Hematopoietic multipotent progenitor cell treated with erythropoietin and hydrocortisone succinate and interleukin-3 and kit ligand, for 17 days (in vitro differentiated cells): ENCODE results near the gene GBP7.

Experiments used
- DNase-seq: peaks from one replicate; pipeline ENCODE4 v3.0.0-alpha.2; 2015; ENCODE audit warnings: low spot score

GBP7 gene

GRCh38 chr1:89114662-89115061, 61.1 kb downstream of the GBP7 start:
- DNase-seq, result no peak

DNA sequence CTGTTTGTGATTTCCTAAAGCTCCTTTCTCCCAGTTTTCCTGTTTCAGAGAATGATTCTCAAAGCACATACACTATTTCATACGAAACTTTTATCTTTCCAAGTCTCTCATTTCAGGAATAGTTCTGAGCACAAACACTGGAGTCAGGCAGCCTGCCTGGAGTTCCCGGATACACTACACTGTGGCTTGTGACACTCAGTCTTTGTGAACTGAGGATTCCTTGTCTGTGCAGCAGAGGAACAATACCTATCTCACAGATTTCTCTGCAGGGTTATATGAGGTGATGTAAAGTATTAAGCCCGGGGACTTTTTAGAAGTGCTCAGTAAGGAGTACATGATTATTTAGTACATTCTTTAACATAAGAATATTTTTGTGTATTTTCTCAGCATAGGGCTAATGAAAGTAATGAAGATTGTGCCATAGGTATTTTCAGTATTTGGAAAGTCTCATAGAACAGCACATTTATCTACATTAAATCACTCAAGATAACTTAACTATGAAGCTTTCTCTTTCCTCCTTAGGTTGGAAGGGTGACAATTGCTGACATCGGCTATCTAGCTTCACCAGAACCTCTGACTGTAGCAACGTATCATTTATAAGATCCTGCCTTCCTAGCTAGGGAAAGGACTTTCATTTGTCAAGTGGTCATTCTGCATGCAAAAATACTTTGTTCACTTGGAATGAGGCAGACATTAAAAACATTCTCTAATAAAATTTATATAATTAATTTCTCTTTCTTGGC, 62.8 kb downstream of the GBP7 start:
- DNase-seq, result no peak

DNA sequence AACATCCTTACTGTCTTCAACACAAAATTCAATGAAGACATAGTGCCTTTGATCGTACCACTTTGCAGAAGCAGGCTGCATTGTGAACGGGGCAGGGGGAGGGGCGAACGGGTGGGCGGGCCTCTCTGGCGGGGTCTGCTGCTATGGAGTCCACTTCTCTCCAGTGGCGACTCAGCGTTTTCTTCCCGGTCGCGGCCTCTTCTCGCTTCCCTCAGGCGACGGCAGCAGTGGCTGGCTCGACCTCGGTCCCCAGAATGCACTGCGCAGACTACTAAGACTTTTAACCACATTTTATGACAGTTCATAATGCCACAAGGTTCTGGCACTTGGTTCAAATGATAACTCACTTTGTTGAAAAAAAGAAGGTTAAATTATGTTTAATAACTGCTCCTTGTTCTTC, 71.1 kb downstream of the GBP7 start:
- no peak for DNase-seq

DNA sequence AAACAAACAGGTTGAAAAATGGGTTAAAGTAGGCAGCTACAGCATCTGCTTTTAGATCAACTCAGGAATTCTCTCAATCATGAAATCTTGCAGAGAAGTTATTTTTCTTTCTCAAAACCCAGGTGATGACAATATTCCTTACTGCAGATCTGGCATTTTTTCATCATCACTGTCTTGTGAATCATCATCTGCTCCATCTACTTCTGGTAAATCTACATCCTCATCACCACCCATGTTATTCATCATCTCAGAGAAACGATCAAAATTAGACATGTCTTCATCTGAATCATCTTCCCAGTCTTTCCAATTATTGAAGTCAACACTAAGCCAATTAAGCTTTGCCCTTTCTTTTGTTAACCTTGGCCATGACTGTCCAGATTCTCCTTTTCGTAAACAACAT, 71.7 kb downstream of the GBP7 start:
- DNase-seq, result no peak

DNA sequence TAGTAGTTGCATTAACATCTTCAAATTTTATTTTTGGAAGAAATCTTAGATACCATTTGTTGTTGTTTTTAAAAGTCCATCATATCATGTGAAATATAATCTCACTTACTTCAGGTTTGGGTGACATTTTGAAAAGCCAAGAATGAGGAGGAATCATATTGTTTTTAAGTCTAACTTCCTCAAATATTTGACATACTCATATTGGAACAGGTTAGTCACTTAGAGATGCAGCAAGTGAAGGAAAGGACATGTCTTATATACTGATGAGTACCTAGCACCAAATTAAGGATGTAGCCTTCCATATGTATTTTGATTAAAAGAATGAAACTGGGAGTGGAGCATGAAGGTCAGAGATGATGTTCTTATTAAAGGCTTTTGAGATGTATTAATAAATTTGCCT, 73.8 kb downstream of the GBP7 start:
- no peak for DNase-seq

GRCh38 chr1:89100412-89100811, 75.4 kb downstream of the GBP7 start:
- DNase-seq, result no peak

DNA sequence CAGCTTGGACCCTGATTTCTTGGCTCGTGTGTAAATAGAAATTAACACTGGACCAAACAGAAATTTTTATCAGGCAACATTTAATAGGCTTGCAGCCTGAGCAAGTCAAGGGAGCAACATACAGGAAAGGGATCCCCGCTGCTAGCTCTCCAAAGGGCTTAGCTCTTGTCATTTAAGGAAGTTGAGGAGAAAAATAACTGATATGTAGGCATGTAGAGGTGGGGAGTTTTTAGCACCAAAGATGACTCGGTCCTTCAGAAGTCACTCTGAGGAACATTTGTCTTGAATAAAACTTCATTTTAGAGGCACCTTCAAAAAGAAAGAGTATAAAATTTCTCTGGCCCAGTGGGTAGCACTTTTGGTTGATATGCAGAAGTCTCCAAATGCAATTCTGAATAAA, 76.9 kb downstream of the GBP7 start:
- DNase-seq, result no peak

- DNase-seq, result no peak
These were observed 80.1 kb downstream of the GBP7 start for GRCh38 chr1:89095737-89096136.

GRCh38 chr1:89089962-89090361, 85.8 kb downstream of the GBP7 start:
- no peak for DNase-seq

DNA sequence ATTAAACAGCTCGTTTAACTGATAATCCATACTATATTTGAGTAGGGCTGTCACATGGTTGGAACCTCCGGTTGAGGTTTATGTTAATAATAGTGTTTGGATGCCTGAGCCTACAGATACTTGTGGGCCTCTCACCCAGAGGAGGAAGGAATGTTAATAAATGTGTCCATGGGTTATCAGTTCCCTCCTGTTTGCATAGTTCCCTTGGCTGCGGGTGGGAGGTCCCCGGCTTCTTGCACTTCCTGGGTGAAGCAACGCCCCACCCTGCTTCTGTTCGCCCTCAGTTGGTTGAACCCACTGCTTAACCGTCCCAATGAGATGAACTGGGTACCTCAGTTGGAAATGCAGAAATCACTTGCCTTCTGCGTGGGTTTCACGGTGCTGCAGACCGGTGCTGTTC, 87.2 kb downstream of the GBP7 start:
- no peak for DNase-seq

DNA sequence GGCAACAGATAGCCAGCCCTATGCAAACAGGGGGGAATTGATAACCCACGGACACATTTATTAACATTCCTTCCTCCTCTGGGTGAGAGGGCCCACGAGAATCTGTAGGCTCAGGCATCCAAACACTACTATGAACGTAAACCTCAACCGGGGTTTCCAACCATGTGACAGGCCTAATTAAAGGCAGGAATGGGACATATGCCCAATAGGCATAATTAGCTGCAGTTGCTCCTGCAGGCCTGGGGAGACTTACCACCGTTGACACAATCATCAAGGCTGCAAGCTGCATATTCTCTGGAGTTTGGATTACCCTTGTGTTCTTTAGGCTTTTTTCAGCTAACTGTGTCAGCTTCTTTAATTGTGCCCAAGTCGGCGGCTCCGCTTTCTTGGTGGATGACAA, 88.6 kb downstream of the GBP7 start:
- no peak for DNase-seq

DNA sequence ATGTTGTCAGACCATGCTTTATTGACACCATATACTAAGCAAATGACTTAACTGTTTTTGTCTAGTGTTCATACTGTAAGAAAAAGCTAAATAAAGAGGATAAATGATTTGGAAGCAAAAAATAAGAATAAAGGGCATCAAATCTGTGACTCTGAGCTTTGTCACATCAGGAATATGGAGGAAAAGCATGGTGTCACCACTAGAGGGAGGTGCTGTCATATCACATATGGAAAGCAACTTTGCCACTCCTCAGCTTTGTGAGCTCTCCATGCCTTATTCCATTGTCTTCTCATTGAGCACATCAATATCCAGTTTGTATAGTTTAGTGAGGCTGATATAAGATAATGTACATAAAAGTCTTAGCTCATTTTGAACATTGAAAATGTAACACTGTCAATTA, 90.0 kb downstream of the GBP7 start:
- DNase-seq, result no peak
